SU-DHL-6 (cell line): ENCODE measurements around the gene TBC1D4.

Experiments
- EZH2phosphoT487 ChIP-seq: fragments of 200-600 bp; sonication (generic), shearing (Covaris generic); conservative IDR thresholded peaks from 2 replicates; pipeline ENCODE4 v1.6.1; 2018; ENCODE audit warnings: mild to moderate bottlenecking, antibody characterized with exemption, low read length, moderate library complexity, mixed read lengths
- TF ChIP-seq, protein P1 (sequence below): fragments of 200-600 bp; sonication (generic); IDR thresholded peaks from one replicate; pipeline ENCODE4 v1.5.1; 2017; ENCODE audit warnings: antibody characterized with exemption, mild to moderate bottlenecking, low read length, moderate library complexity; ENCODE audit not compliant: insufficient read depth, poor library complexity, severe bottlenecking

DNA sequence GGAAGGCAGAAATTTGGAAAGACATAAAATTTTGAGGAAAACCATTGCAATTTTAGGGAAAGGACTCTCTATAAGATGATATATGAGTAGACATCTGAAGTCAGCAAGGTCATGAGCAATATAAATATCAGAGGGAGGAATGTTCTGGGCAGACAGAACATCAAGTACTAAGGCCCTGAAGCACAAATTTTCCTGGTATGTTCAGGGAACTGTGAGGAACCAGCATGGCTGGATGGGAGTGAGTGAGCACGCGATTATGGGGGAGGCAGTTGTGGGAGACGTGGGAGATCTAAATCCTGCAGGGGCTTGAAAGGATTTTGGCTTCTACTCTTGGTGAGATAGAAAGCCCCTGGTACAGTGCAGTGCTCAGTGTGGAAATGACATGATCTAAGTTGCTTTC is 112.0 kb downstream of the TBC1D4 start:
- TF ChIP-seq, protein P1, sequence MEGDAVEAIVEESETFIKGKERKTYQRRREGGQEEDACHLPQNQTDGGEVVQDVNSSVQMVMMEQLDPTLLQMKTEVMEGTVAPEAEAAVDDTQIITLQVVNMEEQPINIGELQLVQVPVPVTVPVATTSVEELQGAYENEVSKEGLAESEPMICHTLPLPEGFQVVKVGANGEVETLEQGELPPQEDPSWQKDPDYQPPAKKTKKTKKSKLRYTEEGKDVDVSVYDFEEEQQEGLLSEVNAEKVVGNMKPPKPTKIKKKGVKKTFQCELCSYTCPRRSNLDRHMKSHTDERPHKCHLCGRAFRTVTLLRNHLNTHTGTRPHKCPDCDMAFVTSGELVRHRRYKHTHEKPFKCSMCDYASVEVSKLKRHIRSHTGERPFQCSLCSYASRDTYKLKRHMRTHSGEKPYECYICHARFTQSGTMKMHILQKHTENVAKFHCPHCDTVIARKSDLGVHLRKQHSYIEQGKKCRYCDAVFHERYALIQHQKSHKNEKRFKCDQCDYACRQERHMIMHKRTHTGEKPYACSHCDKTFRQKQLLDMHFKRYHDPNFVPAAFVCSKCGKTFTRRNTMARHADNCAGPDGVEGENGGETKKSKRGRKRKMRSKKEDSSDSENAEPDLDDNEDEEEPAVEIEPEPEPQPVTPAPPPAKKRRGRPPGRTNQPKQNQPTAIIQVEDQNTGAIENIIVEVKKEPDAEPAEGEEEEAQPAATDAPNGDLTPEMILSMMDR = no peak
- no peak for TF ChIP-seq EZH2phosphoT487
